ENCODE data around the gene INPP5D.

- TF ChIP-seq CTCF (IDR thresholded peaks at IDR 0.05) (no peak), EP300 (IDR thresholded peaks at IDR 0.05) (no peak), POLR2AphosphoS5 (IDR thresholded peaks at IDR 0.05) (no peak)
These were observed 45.8 kb downstream of the INPP5D start for GRCh38 chr2:233105930-233106329.

Measured in stomach (tissue), 4 donors.